HepG2 (cell line): ENCODE results near the gene APLNR. TPM values are rescaled to one million over a fixed set of nuclear protein-coding genes. Genes with fewer than 3 reads are reported as not detected.
"Not testable (repeated sequence)": the region's sequence is repeated elsewhere in the genome, so short reads cannot be mapped to it uniquely, and the experiment has no call there.

ENCODE experiments used
- ATAC-seq: fragments of 200-7000 bp; cut with Tn5 transposase; 3 replicates; pipeline ENCODE4 v1.9.1; 2020; ENCODE audit warnings: mild to moderate bottlenecking, moderate library complexity
- BruUV-seq: library from RNA; stranded (reverse); fragments of 400-500 nt; replicated peaks from 2 replicates; lab custom pipeline; 2021; lab: Mats Ljungman, UMichigan
- CTCF ChIA-PET: fragments of 300-600 bp; formaldehyde crosslinking; extraction: SDS; loops from one replicate; lab custom pipeline; 2021; ENCODE audit warnings: low total read pairs, inconsistent platforms, low intra/inter-chr PET ratio; lab: Yijun Ruan, JAX
- POLR2A ChIA-PET: fragments of 350-600 bp; sonication (Branson Sonifier 250); formaldehyde crosslinking; loops from one replicate; lab custom pipeline; 2020; ENCODE audit warnings: antibody characterized with exemption, inconsistent platforms; lab: Yijun Ruan, JAX
- DNase-seq: peaks from one replicate; pipeline ENCODE4 v3.0.0-alpha.2; 2015; ENCODE audit warnings: low spot score
- FAIRE-seq: peaks from 3 replicates; lab custom pipeline; 2011; peaks lifted over from hg19 to GRCh38; lab: Jason Lieb, UNC
- H2AFZ ChIP-seq: one replicate; pipeline ENCODE4 v1.6.1; 2011; ENCODE audit warnings: low read length, inconsistent platforms
- H3K27ac ChIP-seq: fragments of 300-600 bp; 3 replicates; pipeline ENCODE4 v1.8.0; 2011; ENCODE audit warnings: mixed run types, mild to moderate bottlenecking, mixed read lengths, low read length, inconsistent platforms; ENCODE audit not compliant: insufficient read depth; ENCODE audit errors: extremely low read length
- H3K27me3 ChIP-seq, 2 experiments: fragments of 200-600 bp in 1 of 2; 2 replicates in 1 of 2; 3 replicates in 1 of 2; pipeline versions ENCODE4 v1.6.0 to v1.8.0; 2011; ENCODE audit warnings: low read length in 2 of 2, mild to moderate bottlenecking in 2 of 2, moderate library complexity in 2 of 2, inconsistent platforms in 1 of 2; ENCODE audit not compliant: insufficient read depth in 2 of 2, control insufficient read depth in 1 of 2
- H3K36me3 ChIP-seq, 2 experiments: fragments of 200-600 bp in 1 of 2; replicated peaks in 1 of 2; 2 replicates in 1 of 2; 3 replicates in 1 of 2; pipeline versions ENCODE4 v1.5.1 to v1.8.0; 2011; ENCODE audit warnings: low read length in 2 of 2, inconsistent platforms in 1 of 2; ENCODE audit not compliant: insufficient read depth in 2 of 2, control insufficient read depth in 1 of 2
- H3K4me1 ChIP-seq: 2 replicates; pipeline ENCODE4 v1.5.1; 2012; ENCODE audit warnings: low read length, inconsistent platforms; ENCODE audit not compliant: insufficient read depth
- H3K4me2 ChIP-seq: 2 replicates; pipeline ENCODE4 v1.6.0; 2011; ENCODE audit warnings: low read depth, low read length, inconsistent platforms
- H3K4me3 ChIP-seq, 3 experiments: fragments of 200-600 bp in 1 of 3; sonication (generic), shearing (Covaris generic) in 1 of 3; replicated peaks in 1 of 3; 2 replicates each; pipeline ENCODE4 v1.5.1; 2011 to 2016; ENCODE audit warnings: low read length in 3 of 3, inconsistent platforms in 2 of 3, low read depth in 2 of 3, mild to moderate bottlenecking in 2 of 3, control low read depth in 1 of 3, mixed read lengths in 1 of 3; ENCODE audit not compliant: insufficient read depth in 1 of 3
- H3K79me2 ChIP-seq: one replicate; pipeline ENCODE4 v1.6.1; 2011; ENCODE audit warnings: low read length, inconsistent platforms; ENCODE audit not compliant: insufficient read depth
- H3K9ac ChIP-seq: 2 replicates; pipeline ENCODE4 v1.6.0; 2011; ENCODE audit warnings: mild to moderate bottlenecking, low read depth, low read length, inconsistent platforms; ENCODE audit not compliant: insufficient read depth
- H3K9me3 ChIP-seq: 2 replicates; pipeline ENCODE4 v1.5.1; 2012; ENCODE audit warnings: mild to moderate bottlenecking, low read length
- H4K20me1 ChIP-seq: 2 replicates; pipeline ENCODE4 v1.6.0; 2011; ENCODE audit warnings: inconsistent platforms, mild to moderate bottlenecking, low read length, moderate library complexity; ENCODE audit not compliant: insufficient read depth
- CBFB ChIP-seq: sonication (generic); formaldehyde crosslinking; IDR thresholded peaks from 2 replicates; pipeline ENCODE4 v1.4.0; 2020; ENCODE audit warnings: missing genetic modification reagents
- FOXO1 ChIP-seq: sonication (generic); formaldehyde crosslinking; IDR thresholded peaks from 2 replicates; pipeline ENCODE4 v1.4.0; 2020; ENCODE audit warnings: missing genetic modification reagents
- GZF1 ChIP-seq: sonication (generic); formaldehyde crosslinking; IDR thresholded peaks from 2 replicates; pipeline ENCODE4 v1.5.1; 2020; ENCODE audit warnings: mild to moderate bottlenecking, missing genetic modification reagents
- HOXA7 ChIP-seq: sonication (generic); formaldehyde crosslinking; IDR thresholded peaks from 2 replicates; pipeline ENCODE4 v1.8.1; 2022; ENCODE audit warnings: mild to moderate bottlenecking, missing genetic modification reagents, moderate library complexity
- MXI1 ChIP-seq: IDR thresholded peaks from 3 replicates; pipeline ENCODE4 v1.6.1; 2012; ENCODE audit warnings: low read depth, low read length, inconsistent platforms, borderline replicate concordance
- NFIC ChIP-seq: IDR thresholded peaks from 2 replicates; pipeline ENCODE4 v1.6.1; 2012; ENCODE audit warnings: mild to moderate bottlenecking, low read length, inconsistent platforms
- RAD21 ChIP-seq: fragments of 450-650 bp; formaldehyde crosslinking; IDR thresholded peaks from 2 replicates; pipeline ENCODE4 v1.5.0; 2020; ENCODE audit warnings: mild to moderate bottlenecking
- SMYD3 ChIP-seq: sonication (generic); formaldehyde crosslinking; IDR thresholded peaks from 2 replicates; pipeline ENCODE4 v1.8.1; 2023; ENCODE audit warnings: mild to moderate bottlenecking, missing genetic modification reagents
- SP140L ChIP-seq: sonication (generic); formaldehyde crosslinking; IDR thresholded peaks from 2 replicates; pipeline ENCODE4 v1.4.0; 2020; ENCODE audit warnings: missing genetic modification reagents, borderline replicate concordance
- TCF12 ChIP-seq, 2 experiments: fragments of 450-650 bp in 1 of 2; sonication (generic) in 1 of 2; formaldehyde crosslinking in 1 of 2; IDR thresholded peaks; 2 replicates each; pipeline versions ENCODE4 v1.6.1 to v1.8.0; 2017 to 2022; ENCODE audit warnings: antibody characterized with exemption in 1 of 2, mild to moderate bottlenecking in 1 of 2, missing genetic modification reagents in 1 of 2, moderate library complexity in 1 of 2
- ZKSCAN8 ChIP-seq: IDR thresholded peaks from 2 replicates; pipeline ENCODE4 v1.6.1; 2016; ENCODE audit warnings: borderline replicate concordance, missing genetic modification reagents, missing compliant biosample characterization
- ZNF256 ChIP-seq: sonication (generic); formaldehyde crosslinking; conservative IDR thresholded peaks from 2 replicates; pipeline ENCODE4 v1.4.0; 2020; ENCODE audit warnings: missing genetic modification reagents
- ZNF296 ChIP-seq: sonication (generic); formaldehyde crosslinking; conservative IDR thresholded peaks from 2 replicates; pipeline ENCODE4 v1.5.0; 2020; ENCODE audit warnings: mild to moderate bottlenecking, missing genetic modification reagents
- ZNF556 ChIP-seq: sonication (generic); formaldehyde crosslinking; IDR thresholded peaks from 2 replicates; pipeline ENCODE4 v1.4.0; 2020; ENCODE audit warnings: mild to moderate bottlenecking, missing genetic modification reagents, borderline replicate concordance
- ZNF720 ChIP-seq: sonication (generic); formaldehyde crosslinking; IDR thresholded peaks from 2 replicates; pipeline ENCODE4 v1.4.0; 2020; ENCODE audit warnings: missing genetic modification reagents
- ZNF891 ChIP-seq: sonication (generic); formaldehyde crosslinking; IDR thresholded peaks from 2 replicates; pipeline ENCODE4 v1.5.0; 2020; ENCODE audit warnings: mild to moderate bottlenecking, missing genetic modification reagents
- WGBS: methylation state at CpG from one replicate; pipeline ENCODE4 v1.1.6; 2017; ENCODE audit warnings: low lambda C conversion rate; 5-methylcytosine and 5-hydroxymethylcytosine counted together
- in situ Hi-C: cut with HindIII; loops from 2 replicates; pipeline ENCODE4 v1.10.0; 2017; ENCODE audit warnings: low pct_unique_long_range_greater_than_20kb; ENCODE audit not compliant: extremely low pct_ligation_motif_present
- intact Hi-C: fragments of 100-400 bp; cut with micrococcal nuclease; formaldehyde crosslinking; loops from one replicate; pipeline ENCODE4 v1.10.0; 2022; ENCODE audit not compliant: unreplicated experiment
- polyA plus RNA-seq, 8 experiments: library from polyadenylated mRNA; depleted of rRNA in 3 of 8; stranded (reverse) in 7 of 8; unstranded in 1 of 8; fragments of >200 nt; fragmentation: Illumina TruSeq in 4 of 8; extraction: Trizol in 4 of 8; gene quantifications; 2 replicates each; pipeline versions ENCODE4 v1.2.1 to v1.2.3, GENCODE V29; 2011 to 2016; ENCODE audit warnings: low read depth in 4 of 8, missing spikeins in 1 of 8, mixed read lengths in 1 of 8; ENCODE audit not compliant: insufficient read depth in 1 of 8
- total RNA-seq, 5 experiments: library from RNA; depleted of rRNA; stranded (reverse); fragments of >200 nt; fragmentation: Illumina TruSeq; extraction: Trizol; gene quantifications; 2 replicates each; pipeline ENCODE4 v1.2.3, GENCODE V29; 2016; ENCODE audit warnings: low read depth in 1 of 5
- TF ChIP-seq, protein P1 (sequence below): sonication (generic); formaldehyde crosslinking; IDR thresholded peaks from 2 replicates; pipeline ENCODE4 v1.5.1; 2020; ENCODE audit warnings: missing genetic modification reagents, mild to moderate bottlenecking, borderline replicate concordance
- TF ChIP-seq, protein P2 (sequence below): sonication (generic); formaldehyde crosslinking; IDR thresholded peaks from 2 replicates; pipeline ENCODE4 v1.8.0; 2022; ENCODE audit warnings: missing genetic modification reagents, low read depth, mild to moderate bottlenecking, borderline replicate concordance

Gene APLNR
- total and polyA plus RNA-seq, 2 of the 13 experiments (the other 11 are each of a cell fraction or from before 2014, with no cell fraction given): not detected

DNA sequence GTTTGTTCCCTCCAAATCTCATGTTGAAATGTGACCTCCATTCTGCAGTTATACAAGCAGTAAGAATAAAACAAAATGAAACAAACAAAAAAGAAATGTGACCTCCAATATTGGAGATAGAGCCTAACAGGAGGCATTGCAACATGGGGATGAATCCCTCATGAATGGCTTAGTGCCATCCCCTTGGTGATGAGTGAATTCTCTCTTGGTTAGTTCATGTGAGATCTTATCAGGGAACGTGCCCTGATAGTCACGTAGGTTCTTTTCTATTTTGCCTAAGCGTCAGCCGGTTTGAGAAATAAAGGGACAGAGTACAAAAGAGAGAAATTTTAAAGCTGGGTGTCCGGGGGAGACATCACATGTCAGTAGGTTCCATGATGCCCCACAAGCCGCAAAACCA is 44.5 kb upstream of the APLNR start:
- H3K4me2 ChIP-seq, ATAC-seq, BruUV-seq, intact Hi-C loops, H2AFZ ChIP-seq, H3K9me3 ChIP-seq, CTCF ChIA-PET, H4K20me1 ChIP-seq, POLR2A ChIA-PET, FAIRE-seq, H3K79me2 ChIP-seq, H3K9ac ChIP-seq, in situ Hi-C loops, H3K4me1 ChIP-seq, H3K27ac ChIP-seq, H3K36me3 ChIP-seq, H3K4me3 ChIP-seq, DNase-seq: not testable (repeated sequence)
- peaks cover 0 to 13% of the 10 kb centered on the region in 2 experiments; a peak in 3 of 5 replicates for H3K27me3 ChIP-seq
- 22% methylated on average over 6 of the region's 6 CpGs for WGBS

DNA sequence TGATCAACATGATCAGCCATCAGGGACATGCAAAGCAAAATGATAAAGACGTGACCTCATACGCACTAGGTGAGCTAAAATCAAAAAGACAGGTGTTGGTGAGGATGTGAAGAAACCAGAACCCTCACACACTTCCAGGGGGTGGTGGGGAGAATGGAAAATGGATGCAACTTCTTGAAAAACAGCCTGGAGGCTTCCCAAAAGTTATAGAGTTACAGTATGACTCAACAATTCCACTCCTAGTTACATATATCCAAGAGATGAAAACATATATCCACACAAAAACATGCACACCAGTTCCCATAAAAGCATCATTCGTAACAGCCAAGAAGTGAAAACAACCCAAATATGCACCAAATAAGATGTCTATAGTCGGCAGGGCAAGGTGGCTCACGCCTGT is 42.1 kb upstream of the APLNR start:
- no peaks in the 10 kb centered on the region for H4K20me1 ChIP-seq
- no peaks in the 10 kb centered on the region for H3K9me3 ChIP-seq
- H3K4me3 ChIP-seq: no peak overlapping the region
- H2AFZ ChIP-seq: no peak overlapping the region
- ChIA-PET POLR2A (no interaction called here), CTCF (no interaction called here)
- WGBS: 50% methylated on average over 5 of the region's 5 CpGs
- H3K4me1 ChIP-seq: 0 out of 2 replicates have a peak, but pooled peaks cover 5% of the 10 kb centered on the region
- FAIRE-seq (no peak), ATAC-seq (no peak), DNase-seq (no peak)
- H3K9ac ChIP-seq: no peak overlapping the region
- in situ Hi-C loops: no loop called here
- H3K36me3 ChIP-seq: no peaks in the 10 kb centered on the region
- H3K4me2 ChIP-seq: no peak overlapping the region
- peaks cover 0 to 8% of the 10 kb centered on the region in 2 experiments; a peak in 2 of 5 replicates for H3K27me3 ChIP-seq
- H3K27ac ChIP-seq: no peak overlapping the region
- no peaks in the 10 kb centered on the region for H3K79me2 ChIP-seq
- TF ChIP-seq HOXA7 (CRISPR knock-in tag) (no peak), MXI1 (no peak), CBFB (no peak), FOXO1 (CRISPR knock-in tag) (no peak), ZNF556 (CRISPR knock-in tag) (no peak), ZNF720 (CRISPR knock-in tag) (no peak), TCF12 (IDR thresholded peaks at IDR 0.05) (no peak), TCF12 (CRISPR knock-in tag; IDR thresholded peaks at IDR 0.05) (no peak), NFIC (no peak), GZF1 (CRISPR knock-in tag) (no peak), SMYD3 (no peak), ZNF256 (CRISPR knock-in tag) (no peak), SP140L (CRISPR knock-in tag) (no peak), ZKSCAN8 (no peak), RAD21 (no peak), ZNF296 (CRISPR knock-in tag) (no peak), ZNF891 (CRISPR knock-in tag) (no peak)
- TF ChIP-seq, protein P1, sequence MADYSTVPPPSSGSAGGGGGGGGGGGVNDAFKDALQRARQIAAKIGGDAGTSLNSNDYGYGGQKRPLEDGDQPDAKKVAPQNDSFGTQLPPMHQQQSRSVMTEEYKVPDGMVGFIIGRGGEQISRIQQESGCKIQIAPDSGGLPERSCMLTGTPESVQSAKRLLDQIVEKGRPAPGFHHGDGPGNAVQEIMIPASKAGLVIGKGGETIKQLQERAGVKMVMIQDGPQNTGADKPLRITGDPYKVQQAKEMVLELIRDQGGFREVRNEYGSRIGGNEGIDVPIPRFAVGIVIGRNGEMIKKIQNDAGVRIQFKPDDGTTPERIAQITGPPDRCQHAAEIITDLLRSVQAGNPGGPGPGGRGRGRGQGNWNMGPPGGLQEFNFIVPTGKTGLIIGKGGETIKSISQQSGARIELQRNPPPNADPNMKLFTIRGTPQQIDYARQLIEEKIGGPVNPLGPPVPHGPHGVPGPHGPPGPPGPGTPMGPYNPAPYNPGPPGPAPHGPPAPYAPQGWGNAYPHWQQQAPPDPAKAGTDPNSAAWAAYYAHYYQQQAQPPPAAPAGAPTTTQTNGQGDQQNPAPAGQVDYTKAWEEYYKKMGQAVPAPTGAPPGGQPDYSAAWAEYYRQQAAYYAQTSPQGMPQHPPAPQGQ (CRISPR knock-in tag): no peak
- TF ChIP-seq, protein P2, sequence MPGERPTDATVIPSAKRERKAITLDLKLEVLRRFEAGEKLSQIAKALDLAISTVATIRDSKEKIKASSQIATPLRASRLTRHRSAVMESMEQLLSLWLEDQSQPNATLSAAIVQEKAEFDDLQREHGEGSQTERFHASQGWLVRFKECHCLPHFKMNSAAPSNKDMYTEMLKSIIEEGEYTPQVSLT (CRISPR knock-in tag): no peak
- BruUV-seq: no TSS peak
- intact Hi-C loops: loop anchor here (5.0 kb wide), 1 partner anchor 68 kb away; no protein-coding TSS in a partner anchor
